Stimulated activated CD8-positive, alpha-beta memory T cell treated with anti-CD3 and anti-CD28 coated beads, Interleukin-12 subunit alpha, Interleukin-12 subunit beta, amount 100 ng/mL, for 24 hours (primary cell): ENCODE results near the gene C1orf74.

ENCODE experiments used
- DNase-seq: peaks from one replicate; pipeline ENCODE4 v3.0.0-alpha.2; 2020; ENCODE audit errors: extremely low read depth

Gene C1orf74

DNA sequence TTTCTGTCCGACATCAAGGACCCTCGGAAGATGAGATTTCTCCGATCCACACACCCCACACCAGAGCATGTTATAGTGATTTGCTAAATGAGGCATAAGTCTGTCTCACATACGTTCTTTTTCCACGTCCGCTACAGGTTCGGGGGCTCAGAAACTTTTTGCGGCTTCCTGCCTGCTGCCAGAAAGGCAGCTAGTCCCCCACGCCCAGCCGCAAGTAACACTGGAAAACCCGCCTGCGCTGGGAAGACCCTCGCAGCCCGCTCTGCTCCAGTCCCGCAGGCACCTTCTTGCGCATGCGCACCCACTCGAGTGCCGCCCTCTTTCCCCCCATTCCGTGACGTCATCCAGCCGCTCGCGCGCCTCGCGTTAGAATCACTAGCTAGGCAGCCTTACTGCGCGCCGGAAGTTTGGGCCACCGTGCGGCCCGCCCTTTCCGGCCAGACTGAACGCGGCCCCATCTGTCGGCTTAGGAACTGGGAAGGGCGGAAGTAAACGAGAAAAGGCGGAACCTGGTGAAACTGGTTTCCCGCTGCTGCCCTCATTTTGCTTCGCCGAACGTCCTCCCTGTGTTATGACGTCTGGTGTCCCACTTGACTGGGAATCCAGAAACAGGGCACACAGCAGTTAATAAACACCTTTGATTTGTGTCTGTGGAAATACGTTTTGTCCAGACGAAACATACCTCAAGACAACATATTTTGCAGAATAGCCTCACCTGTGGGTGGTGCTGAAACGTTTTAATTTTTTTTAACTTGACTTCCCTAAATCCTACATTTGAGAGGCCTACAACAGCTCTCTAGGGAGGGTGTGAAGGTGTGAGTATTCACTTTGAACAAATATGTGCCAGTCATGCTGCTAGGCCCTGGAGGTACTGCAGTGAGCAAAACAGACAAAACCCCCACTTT, at the start of gene C1orf74:
TSS of gene C1orf74 (minus strand) at position 295 of the 905 bp plus-strand sequence. CDS start 925 bp downstream, outside the sequence.
- DNase-seq: peak; percentile 98

- DNase-seq: no peak
Observed at GRCh38 chr1:209831615-209832014, 47.3 kb upstream of the C1orf74 start.

- DNase-seq: no peak
Observed at GRCh38 chr1:209830722-209831121, 46.4 kb upstream of the C1orf74 start.

- DNase-seq: no peak
Observed at GRCh38 chr1:209829716-209830115, 45.4 kb upstream of the C1orf74 start.

GRCh38 chr1:209827384-209828262, 43.3 kb upstream of the C1orf74 start, which contains the start of gene UTP25:
Gene UTP25 (plus strand): TSS chr1:209827972. CDS start chr1:209828064, 92 bp downstream.
- DNase-seq: peak; percentile 76

DNA sequence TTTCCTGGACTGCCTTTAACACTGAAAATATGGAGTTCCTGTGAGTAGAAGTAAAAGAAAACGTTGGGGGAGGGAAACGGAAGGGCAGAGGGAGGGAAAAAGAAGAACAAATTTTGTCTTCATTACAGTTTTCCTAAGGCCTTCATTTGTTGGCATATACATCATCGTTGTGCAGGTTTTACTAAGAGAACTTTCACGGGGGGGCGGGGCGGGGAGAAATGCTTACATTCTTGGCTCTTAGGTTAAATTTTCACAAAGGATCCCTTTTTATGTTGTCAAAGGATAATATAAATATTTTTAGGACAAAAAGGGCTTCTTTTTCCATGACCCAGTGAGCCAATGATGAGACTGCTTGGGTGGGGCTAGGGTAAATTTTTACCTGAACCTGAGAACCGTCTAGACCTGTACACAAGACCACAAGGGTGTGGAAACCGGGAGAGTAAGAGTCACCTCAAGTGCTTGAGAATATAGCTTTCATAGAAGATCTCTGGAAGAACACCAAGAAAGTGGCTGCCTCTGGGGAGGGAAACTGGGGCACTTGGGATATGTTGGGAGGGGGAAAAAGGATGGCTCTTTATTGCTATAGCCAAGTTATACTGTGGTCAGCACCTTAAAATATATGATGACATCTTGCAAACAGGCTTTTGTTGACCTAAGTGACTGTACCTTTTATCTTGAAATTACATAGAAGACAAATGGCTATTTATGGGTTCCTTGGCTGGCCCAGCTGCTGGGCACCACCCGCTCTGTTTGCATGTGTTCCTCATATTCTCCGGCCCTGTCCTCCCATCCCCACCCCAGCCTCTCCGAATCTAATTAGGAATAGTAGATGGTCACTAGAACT, 41.5 kb upstream of the C1orf74 start:
- DNase-seq: no peak

DNA sequence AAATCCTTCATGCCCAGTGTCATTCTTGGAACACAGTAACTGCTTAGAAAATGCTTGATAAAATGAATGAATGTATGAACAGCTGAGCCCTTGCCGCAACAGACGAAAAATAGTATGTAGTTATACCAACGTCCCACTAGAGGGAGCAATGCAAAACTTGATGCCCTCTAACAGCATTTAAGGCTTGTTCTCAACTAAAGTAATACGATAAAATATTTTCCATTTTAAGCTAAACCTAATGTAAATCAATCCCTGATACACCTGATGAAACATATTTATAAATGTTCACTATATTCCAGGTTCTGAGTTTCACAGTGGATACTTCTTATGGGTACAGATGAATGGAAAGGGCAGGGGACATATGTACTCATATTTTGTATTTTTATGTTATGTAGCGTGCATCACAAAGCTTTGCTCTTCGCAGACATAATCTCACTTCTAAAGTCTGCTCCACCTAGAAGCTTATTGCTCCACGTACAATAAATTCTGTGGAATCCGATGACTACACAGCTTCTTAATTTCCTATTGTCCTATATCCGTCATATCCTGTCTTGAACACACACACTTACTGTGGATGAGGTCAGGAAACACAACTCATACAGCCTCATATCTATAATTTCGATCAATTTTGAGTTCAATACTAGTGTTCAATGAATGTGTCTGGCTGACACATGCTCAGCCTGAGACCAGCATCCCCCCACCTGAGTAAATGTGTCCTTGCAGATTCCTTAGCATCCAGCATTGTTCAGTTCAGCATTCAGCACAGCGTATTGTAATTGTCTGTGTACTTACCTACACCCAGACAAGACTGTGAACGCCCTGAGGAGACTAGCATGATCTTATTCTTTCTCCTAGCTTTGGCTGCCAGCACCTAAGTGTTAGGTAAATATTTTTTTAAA, 39.0 kb upstream of the C1orf74 start:
- no peak for DNase-seq

GRCh38 chr1:209822706-209823105, 38.3 kb upstream of the C1orf74 start:
- DNase-seq: no peak

- DNase-seq: no peak
Observed at GRCh38 chr1:209820986-209821385, 36.6 kb upstream of the C1orf74 start.

GRCh38 chr1:209819058-209819457, 34.7 kb upstream of the C1orf74 start:
- no peak for DNase-seq

GRCh38 chr1:209817691-209818090, 33.3 kb upstream of the C1orf74 start:
- DNase-seq: no peak

DNA sequence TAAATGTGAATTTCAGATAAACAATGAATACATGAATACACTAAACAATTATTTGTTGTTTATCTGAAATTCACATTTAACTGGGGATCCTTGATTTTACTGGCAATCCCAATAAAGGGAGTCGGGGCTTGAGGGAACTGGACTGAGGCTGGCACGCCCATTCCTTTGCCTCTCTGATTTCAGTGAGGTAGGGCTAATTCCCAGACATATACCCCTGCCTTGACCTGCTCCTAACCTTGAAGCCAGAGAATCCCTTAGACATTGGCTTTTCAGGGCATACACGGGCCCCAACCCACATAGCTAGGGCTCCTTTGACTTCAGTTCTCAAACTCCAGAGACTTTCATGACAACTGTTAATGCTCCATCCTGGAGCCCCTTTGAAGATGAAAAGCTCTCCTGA, 32.6 kb upstream of the C1orf74 start:
- DNase-seq: no peak

DNA sequence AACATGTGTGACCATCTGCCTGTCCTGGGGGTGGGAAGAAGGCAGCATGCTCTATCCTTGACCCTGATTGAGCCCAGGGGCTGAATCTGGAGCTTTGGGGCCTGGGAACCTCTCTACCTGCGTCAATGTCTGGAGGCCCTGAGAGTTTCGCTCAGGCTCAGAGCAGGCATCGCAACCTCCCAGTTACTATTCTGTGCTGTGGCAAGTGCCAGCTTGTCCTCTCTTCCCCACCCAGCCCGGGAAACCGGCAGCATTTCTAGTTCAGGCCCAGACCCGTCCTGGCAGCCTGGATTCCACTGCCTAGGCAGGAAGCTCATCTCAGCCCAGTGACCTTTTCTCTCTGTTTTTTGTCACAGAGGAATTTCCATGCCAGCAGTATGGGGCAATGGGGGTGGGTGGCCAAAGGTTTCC, 31.6 kb upstream of the C1orf74 start:
- DNase-seq: no peak

DNA sequence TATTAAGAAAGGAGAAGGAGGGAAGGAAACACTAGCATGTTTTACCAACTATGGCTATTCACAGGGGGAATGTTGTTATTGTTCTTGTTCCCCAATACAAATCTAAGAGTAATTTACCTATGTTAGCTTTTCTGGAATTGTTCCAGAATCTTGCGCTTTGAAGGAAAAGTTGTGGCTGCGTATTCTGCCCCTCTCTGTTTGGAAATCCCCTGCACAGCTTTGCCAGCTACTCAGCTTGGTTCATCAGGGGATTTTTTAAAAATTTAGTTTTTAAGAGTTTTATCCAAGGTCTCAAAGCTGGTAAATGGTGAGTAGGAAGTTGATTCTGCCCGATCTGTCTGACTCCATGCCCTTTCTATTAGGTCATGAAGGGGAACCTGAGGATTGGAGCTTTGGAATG, 31.1 kb upstream of the C1orf74 start:
- no peak for DNase-seq

GRCh38 chr1:209813902-209814301, 29.5 kb upstream of the C1orf74 start:
- DNase-seq: no peak

- no peak for DNase-seq
Observed at GRCh38 chr1:209810783-209811182, 26.4 kb upstream of the C1orf74 start.

DNA sequence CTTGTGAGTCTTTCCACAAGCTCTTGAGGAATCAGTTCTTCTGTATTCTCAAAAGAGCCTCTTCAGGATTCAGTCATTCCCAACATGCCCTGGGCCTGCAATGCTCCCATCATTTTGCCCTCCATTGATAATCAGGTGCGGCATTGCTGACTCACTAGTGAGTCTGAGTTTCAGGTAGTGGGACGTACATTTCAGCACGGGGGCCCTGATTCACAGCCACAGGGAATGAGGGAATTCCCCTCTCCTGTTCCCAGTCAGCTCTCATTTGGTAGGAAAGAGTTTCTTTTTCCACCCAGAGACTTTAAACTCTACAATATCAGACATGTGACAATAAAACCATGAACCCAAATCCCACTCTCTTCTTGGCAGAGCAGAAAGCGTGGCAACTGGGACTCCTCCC, 25.3 kb upstream of the C1orf74 start:
- no peak for DNase-seq

DNA sequence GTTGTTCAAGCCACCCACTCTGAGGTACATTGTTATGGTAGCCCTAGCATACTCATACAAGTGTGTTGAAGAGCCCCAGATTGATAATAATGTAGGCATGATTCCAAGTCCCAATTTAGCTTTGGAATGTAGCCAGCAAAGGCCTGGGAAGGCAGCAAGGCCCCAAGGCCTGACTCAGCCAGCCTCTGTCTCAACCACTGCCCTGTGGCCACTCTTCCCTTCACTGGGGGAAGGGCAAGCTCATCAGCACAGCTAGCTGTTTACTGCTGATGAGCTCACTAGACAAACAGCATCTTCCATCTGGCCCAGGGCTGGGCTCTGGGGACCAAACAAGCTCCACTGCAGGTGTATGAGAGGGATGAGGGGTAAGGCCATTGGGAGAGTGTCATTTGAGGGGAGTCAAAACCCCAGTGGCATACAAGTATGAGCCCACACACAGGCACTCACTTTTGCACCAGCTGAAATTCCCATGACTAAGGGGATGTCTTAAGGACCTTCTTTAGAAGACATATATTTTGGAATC, 23.8 kb upstream of the C1orf74 start:
- no peak for DNase-seq

GRCh38 chr1:209807509-209807908, 23.1 kb upstream of the C1orf74 start:
- DNase-seq: no peak
